ENCODE measurements around the gene ZBP1.
A peak's percentile ranks its signal among the peaks of the same experiment; 100 is the strongest.

The ZBP1 gene

GRCh38 chr20:57658447-57658832, 38.2 kb upstream of the ZBP1 start:
- no peak for DNase-seq (ENCODE audit: low spot score)

- DNase-seq (ENCODE audit: low spot score), result no peak
These were observed 37.6 kb upstream of the ZBP1 start for GRCh38 chr20:57657535-57658446.

GRCh38 chr20:57656821-57657534, 36.8 kb upstream of the ZBP1 start:
- peak; percentile 3 for DNase-seq (ENCODE audit: low spot score)

- DNase-seq (ENCODE audit: low spot score), result peak; percentile 5
These were observed 36.1 kb upstream of the ZBP1 start for GRCh38 chr20:57656252-57656820.

GRCh38 chr20:57655809-57656155, 35.6 kb upstream of the ZBP1 start:
- peak; percentile 8 for DNase-seq (ENCODE audit: low spot score)

- DNase-seq (ENCODE audit: low spot score), result peak; percentile 10
These were observed 35.0 kb upstream of the ZBP1 start for GRCh38 chr20:57654998-57655808.

GRCh38 chr20:57654363-57654997, 34.3 kb upstream of the ZBP1 start:
- peak; percentile 90 for DNase-seq (ENCODE audit: low spot score)

- DNase-seq (ENCODE audit: low spot score), result peak; percentile 13
These were observed 33.7 kb upstream of the ZBP1 start for GRCh38 chr20:57653910-57654309.

- peak; percentile 11 for DNase-seq (ENCODE audit: low spot score)
These were observed 33.3 kb upstream of the ZBP1 start for GRCh38 chr20:57653546-57653900.

GRCh38 chr20:57652606-57653545, 32.6 kb upstream of the ZBP1 start:
- DNase-seq (ENCODE audit: low spot score), result peak; percentile 10

GRCh38 chr20:57651881-57652605, 31.8 kb upstream of the ZBP1 start:
- DNase-seq (ENCODE audit: low spot score), result peak; percentile 3

GRCh38 chr20:57650756-57651483, 30.7 kb upstream of the ZBP1 start:
- no peak for DNase-seq (ENCODE audit: low spot score)

GRCh38 chr20:57650266-57650665, 30.0 kb upstream of the ZBP1 start:
- DNase-seq (ENCODE audit: low spot score), result peak; percentile 4

- no peak for DNase-seq (ENCODE audit: low spot score)
These were observed 29.4 kb upstream of the ZBP1 start for GRCh38 chr20:57649617-57650015.

- DNase-seq (ENCODE audit: low spot score), result no peak
These were observed 28.8 kb upstream of the ZBP1 start for GRCh38 chr20:57648878-57649616.

- no peak for DNase-seq (ENCODE audit: low spot score)
These were observed 27.9 kb upstream of the ZBP1 start for GRCh38 chr20:57647933-57648785.
